IPS-18a (cell line): ENCODE results near the gene FYB1.

ENCODE experiments used
- H3K27ac ChIP-seq: one replicate; pipeline ENCODE4 v1.5.1; 2013; ENCODE audit warnings: low read length
- H3K27me3 ChIP-seq: one replicate; pipeline ENCODE4 v1.6.1; 2013; ENCODE audit warnings: mild to moderate bottlenecking, low read length; ENCODE audit not compliant: control insufficient read depth, insufficient read depth
- H3K36me3 ChIP-seq: one replicate; pipeline ENCODE4 v1.6.1; 2013; ENCODE audit warnings: low read depth, low read length; ENCODE audit not compliant: control insufficient read depth
- H3K4me1 ChIP-seq: one replicate; pipeline ENCODE4 v1.6.1; 2013; ENCODE audit warnings: low read depth, low read length; ENCODE audit not compliant: control insufficient read depth
- H3K4me3 ChIP-seq: one replicate; pipeline ENCODE4 v1.5.1; 2013; ENCODE audit warnings: low read length
- H3K9ac ChIP-seq: one replicate; pipeline ENCODE4 v1.6.1; 2013; ENCODE audit warnings: mild to moderate bottlenecking, low read length, moderate library complexity
- H3K9me3 ChIP-seq: one replicate; pipeline ENCODE4 v1.6.1; 2013; ENCODE audit warnings: low read depth, low read length; ENCODE audit not compliant: control insufficient read depth

The FYB1 gene

DNA sequence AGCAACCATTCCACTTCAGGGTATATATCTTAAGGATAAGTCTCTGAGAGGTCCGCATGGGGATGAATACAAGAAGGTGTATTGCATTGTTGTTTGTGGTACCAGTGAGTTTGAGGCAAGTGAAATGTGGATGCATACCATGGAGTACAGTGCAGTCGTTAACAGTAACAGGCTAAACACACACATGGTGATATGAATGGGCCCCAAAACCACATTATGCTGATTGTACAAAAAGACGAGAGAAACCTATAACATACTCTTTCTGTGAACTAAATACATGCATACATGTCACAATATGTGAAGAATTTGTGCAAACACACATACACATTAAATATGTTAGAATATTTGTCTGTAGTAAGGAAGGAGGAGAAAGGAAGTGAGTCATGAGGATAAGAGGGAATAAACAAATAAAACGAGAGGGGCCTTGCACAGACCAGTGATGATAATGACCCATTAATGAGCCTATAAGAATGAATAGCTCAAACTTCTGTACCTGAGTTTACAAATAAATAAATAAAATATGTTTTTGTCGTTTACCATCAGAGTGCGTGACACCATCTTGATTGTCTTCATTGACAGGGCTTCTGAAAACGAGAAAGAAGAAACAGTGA, 78.7 kb downstream of the FYB1 start:
- H3K27me3 ChIP-seq = no peaks in the 10 kb centered on the region
- no peaks in the 10 kb centered on the region for H3K9me3 ChIP-seq
- H3K27ac ChIP-seq = no peak overlapping the region
- no peaks in the 10 kb centered on the region for H3K36me3 ChIP-seq
- no peak overlapping the region for H3K9ac ChIP-seq
- H3K4me3 ChIP-seq = no peak overlapping the region
- H3K4me1 ChIP-seq = no peaks in the 10 kb centered on the region

DNA sequence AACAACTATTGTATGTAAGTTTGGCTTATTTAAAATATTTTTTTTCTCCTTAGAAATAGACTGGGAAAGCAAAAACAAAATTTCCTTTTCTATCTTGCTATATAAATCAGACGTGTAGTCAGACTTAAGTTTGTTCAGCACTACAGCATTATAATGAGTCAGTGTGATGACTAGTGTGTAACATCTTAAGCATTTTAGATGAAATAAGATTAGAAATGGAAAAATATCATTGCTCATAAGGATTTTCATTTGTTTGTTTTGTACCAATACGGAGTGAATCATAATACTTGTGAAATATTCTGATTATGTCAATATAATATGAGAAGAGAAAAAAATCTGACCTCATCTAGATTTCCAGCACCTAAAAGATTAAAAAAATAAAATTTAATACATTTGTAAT, 80.5 kb downstream of the FYB1 start:
- Histone ChIP-seq H3K27me3 (no peaks in the 10 kb centered on the region), H3K9me3 (no peaks in the 10 kb centered on the region), H3K4me1 (no peaks in the 10 kb centered on the region), H3K4me3 (no peak overlapping the region), H3K27ac (no peak overlapping the region), H3K36me3 (no peaks in the 10 kb centered on the region), H3K9ac (no peak overlapping the region)

DNA sequence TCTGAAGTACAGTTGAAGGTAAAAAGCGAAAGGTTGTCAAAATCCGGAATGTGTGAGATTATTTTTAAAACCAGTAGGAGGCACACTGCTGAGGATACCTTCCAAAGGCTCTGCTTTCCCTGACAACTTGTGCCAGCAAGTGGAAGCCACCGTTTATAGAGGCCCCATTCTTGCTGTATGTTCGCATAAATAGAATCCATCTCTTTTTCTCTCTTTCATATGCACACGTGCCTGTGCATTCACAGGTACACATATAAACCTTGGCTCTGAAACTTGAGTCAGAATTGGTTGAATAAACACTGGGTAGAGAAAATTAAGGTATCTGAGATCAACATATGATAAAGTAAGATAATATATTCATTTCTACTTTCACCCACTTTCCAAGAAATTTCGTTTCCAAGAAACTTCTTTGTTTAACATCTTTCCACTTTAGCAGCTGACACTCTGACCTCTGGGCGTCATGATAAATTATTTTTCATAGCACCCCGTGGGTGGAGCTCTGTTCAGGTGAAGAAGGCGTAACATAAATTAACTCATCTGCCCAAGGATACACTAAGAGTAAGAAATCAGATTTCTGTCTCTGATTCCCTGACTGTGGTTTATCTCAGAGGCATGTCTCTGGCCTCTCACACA, 81.4 kb downstream of the FYB1 start:
- no peaks in the 10 kb centered on the region for H3K27me3 ChIP-seq
- no peaks in the 10 kb centered on the region for H3K36me3 ChIP-seq
- no peak overlapping the region for H3K9ac ChIP-seq
- no peaks in the 10 kb centered on the region for H3K4me1 ChIP-seq
- no peak overlapping the region for H3K27ac ChIP-seq
- H3K4me3 ChIP-seq = no peak overlapping the region
- H3K9me3 ChIP-seq = no peaks in the 10 kb centered on the region

DNA sequence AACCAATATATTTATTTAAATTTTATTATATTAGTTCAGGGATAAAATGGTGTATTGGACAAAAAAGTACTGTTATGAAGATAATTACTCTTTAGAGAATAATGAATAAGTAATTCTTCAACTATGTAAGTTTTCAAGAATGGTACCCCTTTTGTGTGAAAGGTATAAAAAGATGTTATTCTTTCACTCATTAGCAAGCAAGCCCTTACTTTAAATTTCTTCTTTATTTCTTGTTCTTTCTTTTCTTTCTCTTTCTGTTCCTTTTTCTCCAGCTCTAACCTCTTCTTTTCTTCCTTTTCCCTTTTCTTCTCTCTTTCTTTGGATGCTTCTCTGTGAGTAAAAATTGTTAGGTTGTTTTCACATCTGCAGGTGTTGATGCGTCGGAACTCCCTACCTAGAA, 82.0 kb downstream of the FYB1 start:
- no peak overlapping the region for H3K4me3 ChIP-seq

DNA sequence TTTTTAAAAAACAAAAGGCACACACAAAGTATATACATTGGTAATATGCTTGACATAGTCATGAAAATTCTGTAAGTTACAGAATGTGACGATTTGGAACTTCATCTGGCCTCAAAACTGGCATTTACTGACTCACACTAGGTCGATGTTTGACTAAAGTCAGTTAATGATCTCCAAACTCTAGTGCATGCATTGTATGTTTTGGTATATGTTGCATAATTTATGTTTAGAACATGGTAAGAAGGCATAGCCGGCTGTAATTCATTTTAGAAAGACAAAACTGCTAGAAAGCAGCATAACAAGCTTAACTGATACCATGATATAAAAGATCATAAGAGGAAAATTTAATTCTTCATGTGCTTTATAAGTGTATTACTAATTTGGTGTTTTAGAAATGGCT, 86.6 kb downstream of the FYB1 start:
- Histone ChIP-seq H3K27ac (no peak overlapping the region), H3K9me3 (no peaks in the 10 kb centered on the region), H3K9ac (no peak overlapping the region), H3K36me3 (no peaks in the 10 kb centered on the region), H3K27me3 (no peaks in the 10 kb centered on the region), H3K4me3 (no peak overlapping the region), H3K4me1 (no peaks in the 10 kb centered on the region)

More for the DNA sequence above, 82.0 kb downstream of the FYB1 start:
- no peaks in the 10 kb centered on the region for H3K36me3 ChIP-seq
- no peak overlapping the region for H3K27ac ChIP-seq
- H3K27me3 ChIP-seq = no peaks in the 10 kb centered on the region
- no peak overlapping the region for H3K9ac ChIP-seq
- H3K4me1 ChIP-seq = no peaks in the 10 kb centered on the region
- no peaks in the 10 kb centered on the region for H3K9me3 ChIP-seq

DNA sequence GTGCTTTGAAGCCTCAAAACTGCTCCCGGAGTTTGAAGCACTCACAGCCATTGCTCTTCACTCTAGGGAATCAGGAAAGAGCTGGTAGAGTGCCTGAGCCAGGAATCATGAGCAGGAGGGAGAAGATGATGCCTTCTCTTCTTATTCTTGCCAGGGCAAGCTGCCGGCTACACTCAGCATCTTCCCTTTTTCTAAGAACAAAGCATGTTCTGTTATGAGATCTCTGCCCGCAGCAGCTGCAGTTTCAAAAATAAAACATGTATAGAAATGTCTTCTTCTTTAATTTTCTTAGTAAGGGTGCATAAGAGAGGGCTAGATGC, 87.3 kb downstream of the FYB1 start:
- Histone ChIP-seq H3K4me1 (no peaks in the 10 kb centered on the region), H3K27ac (no peak overlapping the region), H3K36me3 (no peaks in the 10 kb centered on the region), H3K4me3 (no peak overlapping the region), H3K27me3 (no peaks in the 10 kb centered on the region), H3K9ac (no peak overlapping the region), H3K9me3 (no peaks in the 10 kb centered on the region)

DNA sequence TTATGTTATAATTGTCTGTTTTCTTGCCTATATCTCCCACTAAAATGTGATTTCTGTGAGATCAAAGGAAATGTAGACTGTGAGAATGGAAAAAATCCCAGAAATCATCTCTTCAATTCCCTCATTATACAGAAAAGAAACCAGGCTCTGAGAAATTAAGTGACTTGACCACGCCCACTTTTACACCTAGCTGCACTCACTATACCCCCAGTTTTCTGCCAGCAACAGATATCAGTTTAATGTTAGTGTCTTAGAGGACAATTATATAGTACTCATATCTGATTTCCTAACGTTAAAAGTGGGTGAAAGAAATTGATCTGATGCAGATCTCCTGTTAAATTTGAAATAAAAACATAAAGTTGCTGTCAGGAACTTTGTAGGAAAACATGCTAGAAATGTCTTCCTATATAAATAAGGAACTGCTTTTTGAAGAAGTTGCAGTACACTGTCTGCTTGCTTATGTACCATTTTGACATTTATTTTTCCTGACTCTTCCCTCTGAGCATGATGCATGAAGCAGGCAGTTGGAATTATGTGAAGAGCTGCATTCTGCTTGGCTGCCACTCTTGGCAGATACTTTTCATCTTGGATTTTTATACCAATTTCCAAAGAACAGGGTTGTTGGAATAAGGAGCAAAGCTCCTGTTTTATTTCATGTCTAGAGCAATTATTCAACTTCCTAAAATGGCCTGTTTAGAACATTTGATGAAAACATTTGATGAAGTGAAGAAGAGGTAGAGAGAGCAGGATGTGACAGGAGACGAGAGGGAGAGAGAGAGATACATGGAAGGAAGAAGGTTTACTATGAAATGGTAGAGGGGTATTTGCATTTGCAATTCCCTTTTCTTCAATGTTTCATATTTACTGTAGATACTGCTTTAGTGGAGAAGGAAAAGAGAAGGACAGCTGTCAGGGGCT, 87.9 kb downstream of the FYB1 start:
- H3K27ac ChIP-seq = no peak overlapping the region
- H3K36me3 ChIP-seq = no peaks in the 10 kb centered on the region
- H3K4me3 ChIP-seq = no peak overlapping the region
- H3K4me1 ChIP-seq = no peaks in the 10 kb centered on the region
- H3K9me3 ChIP-seq = no peaks in the 10 kb centered on the region
- H3K27me3 ChIP-seq = no peaks in the 10 kb centered on the region
- no peak overlapping the region for H3K9ac ChIP-seq

DNA sequence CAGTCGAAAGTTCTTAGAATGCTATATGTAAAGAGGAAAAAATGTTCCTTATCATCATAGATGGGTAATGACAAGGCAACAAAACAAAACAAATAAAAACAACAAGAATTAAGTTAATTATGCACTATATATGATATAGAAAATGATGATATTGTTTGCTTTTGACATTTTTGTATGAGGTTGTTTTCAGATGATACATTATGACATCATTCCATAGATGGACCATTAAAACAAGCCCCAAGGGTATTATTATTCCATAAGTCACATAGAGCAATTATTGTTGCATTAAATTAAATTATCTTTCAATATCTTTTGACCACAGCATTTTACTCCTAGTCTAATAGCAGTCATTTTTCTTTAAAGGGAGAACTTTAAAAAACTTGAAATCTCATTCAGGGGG, 88.6 kb downstream of the FYB1 start:
- no peaks in the 10 kb centered on the region for H3K9me3 ChIP-seq
- no peak overlapping the region for H3K9ac ChIP-seq
- H3K27ac ChIP-seq = no peak overlapping the region
- no peak overlapping the region for H3K4me3 ChIP-seq
- H3K4me1 ChIP-seq = no peaks in the 10 kb centered on the region
- no peaks in the 10 kb centered on the region for H3K27me3 ChIP-seq
- H3K36me3 ChIP-seq = no peaks in the 10 kb centered on the region

DNA sequence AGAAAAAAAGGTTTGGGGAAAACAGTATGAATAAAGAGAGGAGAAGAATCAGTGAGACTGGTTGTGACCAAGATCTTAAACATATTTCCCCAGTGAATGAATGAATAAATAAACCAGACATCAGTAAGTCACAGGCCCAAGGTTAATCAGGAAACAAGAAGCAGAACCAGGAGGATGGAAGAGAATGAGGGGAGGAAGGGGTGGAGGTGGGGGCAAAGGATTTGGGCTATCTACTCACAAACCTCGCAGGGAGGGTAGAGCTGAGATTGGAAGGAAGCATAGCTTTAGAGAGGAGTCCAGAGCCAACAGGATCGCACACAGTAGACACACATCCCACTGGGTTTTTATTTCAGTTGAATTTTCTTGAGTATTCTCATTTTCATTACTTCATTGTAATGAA, 97.4 kb downstream of the FYB1 start:
- H3K27me3 ChIP-seq = no peaks in the 10 kb centered on the region
- H3K9ac ChIP-seq = no peak overlapping the region
- no peaks in the 10 kb centered on the region for H3K36me3 ChIP-seq
- H3K27ac ChIP-seq = no peak overlapping the region
- no peaks in the 10 kb centered on the region for H3K4me1 ChIP-seq
- no peaks in the 10 kb centered on the region for H3K9me3 ChIP-seq
- no peak overlapping the region for H3K4me3 ChIP-seq

DNA sequence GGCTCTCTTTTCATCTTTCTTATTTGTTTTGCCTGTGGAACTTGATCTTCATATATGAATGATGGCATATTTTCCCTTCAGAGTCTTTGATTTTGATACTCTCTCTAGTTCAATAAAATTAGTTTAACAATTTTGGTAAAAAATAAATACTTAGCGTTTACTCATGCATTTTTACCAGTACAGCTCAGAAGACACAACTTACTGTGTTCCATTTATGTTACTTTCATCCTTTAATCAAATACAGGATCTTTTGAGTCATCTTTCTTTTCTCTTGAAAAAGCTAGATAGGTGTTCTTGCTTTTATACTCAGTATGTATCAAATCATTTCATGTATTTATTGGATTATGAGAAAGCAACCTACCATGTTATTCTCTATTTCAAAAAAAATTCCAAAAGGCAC, 98.0 kb downstream of the FYB1 start:
- Histone ChIP-seq H3K27ac (no peak overlapping the region), H3K4me3 (no peak overlapping the region), H3K4me1 (no peaks in the 10 kb centered on the region), H3K9me3 (no peaks in the 10 kb centered on the region), H3K9ac (no peak overlapping the region), H3K27me3 (no peaks in the 10 kb centered on the region), H3K36me3 (no peaks in the 10 kb centered on the region)

DNA sequence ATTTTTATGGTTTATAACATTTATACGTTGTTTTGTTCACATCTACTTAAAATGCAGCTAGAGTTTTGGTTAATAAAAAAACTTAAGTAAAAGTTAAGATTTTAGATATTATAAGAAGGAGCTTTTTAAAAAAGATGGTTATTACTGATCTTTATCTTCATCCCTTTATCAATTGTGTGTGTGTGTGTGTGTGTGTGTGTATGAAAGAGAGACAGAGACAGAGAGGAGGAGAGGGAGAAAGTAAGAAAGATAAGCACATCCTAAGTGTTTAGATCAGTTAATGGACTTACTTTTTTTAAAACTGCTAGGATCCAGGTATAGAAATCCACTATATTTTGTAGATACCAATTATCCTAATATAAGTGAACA, 99.3 kb downstream of the FYB1 start:
- no peaks in the 10 kb centered on the region for H3K36me3 ChIP-seq
- H3K4me3 ChIP-seq = no peak overlapping the region
- H3K4me1 ChIP-seq = no peaks in the 10 kb centered on the region

More for the DNA sequence above, 99.3 kb downstream of the FYB1 start:
- H3K9me3 ChIP-seq = no peaks in the 10 kb centered on the region
- H3K9ac ChIP-seq = no peak overlapping the region
- no peaks in the 10 kb centered on the region for H3K27me3 ChIP-seq
- no peak overlapping the region for H3K27ac ChIP-seq
